Activated naive CD8-positive, alpha-beta T cell treated with anti-CD3 and anti-CD28 coated beads for 36 hours (primary cell): ENCODE data around the gene TEX36. TPM values are rescaled to one million over a fixed set of nuclear protein-coding genes. Genes with fewer than 3 reads are reported as not detected.
"Not testable (repeated sequence)": the region's sequence is repeated elsewhere in the genome, so short reads cannot be mapped to it uniquely, and the experiment has no call there.

ENCODE experiments used
- DNase-seq: peaks from one replicate; pipeline ENCODE4 v3.0.0; 2021
- H3K27ac Mint-ChIP-seq: one replicate; pipeline ENCODE4 v1.8.0; 2022; ENCODE audit warnings: mild to moderate bottlenecking, moderate library complexity, mixed read lengths
- H3K27me3 Mint-ChIP-seq: one replicate; pipeline ENCODE4 v1.8.0; 2022; ENCODE audit warnings: mild to moderate bottlenecking, mixed read lengths
- H3K36me3 Mint-ChIP-seq: one replicate; pipeline ENCODE4 v1.8.0; 2021; ENCODE audit warnings: mild to moderate bottlenecking, mixed read lengths
- H3K4me1 Mint-ChIP-seq: one replicate; pipeline ENCODE4 v1.8.0; 2021; ENCODE audit warnings: mixed read lengths
- H3K4me3 Mint-ChIP-seq: one replicate; pipeline ENCODE4 v1.8.0; 2022; ENCODE audit warnings: mild to moderate bottlenecking, moderate library complexity, mixed read lengths
- H3K9me3 Mint-ChIP-seq: one replicate; pipeline ENCODE4 v1.8.0; 2022; ENCODE audit warnings: mixed read lengths
- total RNA-seq, 2 experiments: library from RNA; stranded (reverse); gene quantifications; one replicate each; pipeline ENCODE4 v1.2.3, GENCODE V29; 2021

TEX36 gene
- total RNA-seq, 2 experiments from 2014 or later: not detected

GRCh38 chr10:125662584-125662983, 20.4 kb downstream of the TEX36 start:
- no peaks in the 10 kb centered on the region for H3K4me1 Mint-ChIP-seq
- H3K27ac Mint-ChIP-seq: no peak overlapping the region
- H3K27me3 Mint-ChIP-seq: peaks cover 4% of the 10 kb centered on the region
- no peak for DNase-seq
- H3K9me3 Mint-ChIP-seq: no peaks in the 10 kb centered on the region
- H3K4me3 Mint-ChIP-seq: no peak overlapping the region
- no peaks in the 10 kb centered on the region for H3K36me3 Mint-ChIP-seq

- Mint-ChIP-seq H3K9me3 (no peaks in the 10 kb centered on the region), H3K4me3 (no peak overlapping the region), H3K36me3 (no peaks in the 10 kb centered on the region), H3K4me1 (no peaks in the 10 kb centered on the region), H3K27ac (no peak overlapping the region), H3K27me3 (peaks cover 4% of the 10 kb centered on the region)
- DNase-seq: no peak
Measured at GRCh38 chr10:125661941-125662515, 20.9 kb downstream of the TEX36 start.

- H3K27me3 Mint-ChIP-seq: peaks cover 6% of the 10 kb centered on the region
- no peak overlapping the region for H3K4me3 Mint-ChIP-seq
- no peak overlapping the region for H3K27ac Mint-ChIP-seq
- DNase-seq: no peak
- no peaks in the 10 kb centered on the region for H3K4me1 Mint-ChIP-seq
- H3K36me3 Mint-ChIP-seq: no peaks in the 10 kb centered on the region
- no peaks in the 10 kb centered on the region for H3K9me3 Mint-ChIP-seq
Measured at GRCh38 chr10:125661431-125661940, 21.5 kb downstream of the TEX36 start.

DNA sequence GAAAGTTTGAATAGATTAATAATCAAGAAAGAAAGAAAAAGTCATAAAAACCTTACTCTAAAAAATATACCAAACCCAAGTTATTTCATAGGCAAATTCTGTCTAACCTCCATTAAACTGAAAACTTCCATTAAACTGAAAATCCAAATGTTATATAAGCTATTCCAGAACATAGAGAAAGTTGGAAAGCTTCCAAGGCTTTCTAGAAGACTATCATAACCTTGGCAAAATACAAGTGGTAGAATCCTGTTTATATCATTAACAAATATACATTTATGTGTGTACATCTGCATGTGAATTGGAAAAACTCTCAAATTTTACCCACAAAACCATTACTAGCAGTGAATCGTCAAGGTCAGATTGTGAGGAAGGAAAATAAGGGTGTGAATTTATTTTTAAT, 23.9 kb downstream of the TEX36 start:
- Mint-ChIP-seq H3K4me3 (no peak overlapping the region), H3K27me3 (peaks cover 6% of the 10 kb centered on the region), H3K4me1 (no peaks in the 10 kb centered on the region), H3K27ac (no peak overlapping the region), H3K36me3 (no peaks in the 10 kb centered on the region), H3K9me3 (no peaks in the 10 kb centered on the region)
- no peak for DNase-seq

DNA sequence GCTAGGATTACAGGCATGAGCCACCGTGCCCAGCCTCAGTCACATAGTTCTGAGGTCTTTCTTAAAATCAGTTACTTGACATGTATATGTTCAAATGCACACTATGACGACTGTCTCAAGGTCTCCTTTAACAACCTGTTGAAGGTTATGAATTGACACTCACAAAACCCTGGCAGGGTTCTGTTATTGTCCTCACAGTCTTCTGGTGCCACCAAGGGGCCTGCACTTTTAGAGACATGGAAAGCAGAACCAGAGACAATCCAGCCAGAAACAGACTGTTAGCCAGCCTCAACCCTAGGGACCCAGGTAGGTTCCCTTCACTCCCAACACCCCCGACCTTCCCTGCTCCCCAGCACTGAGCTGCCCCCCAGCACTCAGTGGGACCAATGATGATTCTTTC, 26.4 kb downstream of the TEX36 start:
- Mint-ChIP-seq H3K4me3 (no peak overlapping the region), H3K27me3 (peaks cover 6% of the 10 kb centered on the region), H3K4me1 (no peaks in the 10 kb centered on the region), H3K9me3 (peaks cover 3% of the 10 kb centered on the region), H3K36me3 (no peaks in the 10 kb centered on the region), H3K27ac (no peak overlapping the region)
- no peak for DNase-seq

DNA sequence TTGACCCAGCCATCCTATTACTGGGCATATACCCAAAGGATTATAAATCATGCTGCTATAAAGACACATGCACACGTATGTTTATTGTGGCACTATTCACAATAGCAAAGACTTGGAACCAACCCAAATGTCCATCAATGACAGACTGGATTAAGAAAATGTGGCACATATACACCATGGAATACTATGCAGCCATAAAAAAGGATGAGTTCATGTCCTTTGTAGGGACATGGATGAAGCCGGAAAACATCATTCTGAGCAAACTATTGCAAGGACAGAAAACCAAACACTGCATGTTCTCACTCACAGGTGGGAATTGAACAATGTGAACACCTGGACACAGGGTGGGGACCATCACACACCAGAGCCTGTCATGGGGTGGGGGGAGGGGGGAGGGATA, 29.9 kb downstream of the TEX36 start:
- H3K27ac Mint-ChIP-seq, H3K4me3 Mint-ChIP-seq: not testable (repeated sequence)

DNA sequence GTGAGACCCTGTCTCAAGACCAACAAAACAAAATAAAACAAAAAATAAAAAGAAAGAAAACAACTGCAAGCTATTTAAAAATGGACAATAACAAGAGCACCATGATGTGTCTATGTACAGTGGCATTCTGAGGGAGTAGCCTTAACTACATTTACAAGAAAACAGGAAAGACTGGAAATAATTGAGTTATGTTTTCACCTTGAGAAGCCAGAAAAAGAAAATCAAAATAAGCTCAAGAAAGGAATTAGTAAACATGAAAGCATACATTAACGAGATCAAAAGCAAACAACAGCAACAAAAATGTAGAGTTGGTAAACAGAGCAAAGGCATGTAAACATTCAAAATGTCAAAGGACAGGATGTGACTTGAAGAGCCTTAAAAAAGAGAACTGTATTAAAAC, 36.7 kb downstream of the TEX36 start:
- no peak overlapping the region for H3K4me3 Mint-ChIP-seq
- H3K27ac Mint-ChIP-seq: no peak overlapping the region
- DNase-seq: no peak
- peaks cover 17% of the 10 kb centered on the region for H3K27me3 Mint-ChIP-seq
- peaks cover 9% of the 10 kb centered on the region for H3K9me3 Mint-ChIP-seq
- H3K36me3 Mint-ChIP-seq: no peaks in the 10 kb centered on the region
- H3K4me1 Mint-ChIP-seq: no peaks in the 10 kb centered on the region

More for the DNA sequence above, 29.9 kb downstream of the TEX36 start:
- Mint-ChIP-seq H3K9me3 (peaks cover 11% of the 10 kb centered on the region), H3K27me3 (peaks cover 15% of the 10 kb centered on the region)
- not testable (repeated sequence) for H3K36me3 Mint-ChIP-seq, H3K4me1 Mint-ChIP-seq, DNase-seq

- H3K27me3 Mint-ChIP-seq: peaks cover 26% of the 10 kb centered on the region
- no peak for DNase-seq
- H3K36me3 Mint-ChIP-seq: no peaks in the 10 kb centered on the region
- H3K4me1 Mint-ChIP-seq: no peaks in the 10 kb centered on the region
- no peak overlapping the region for H3K4me3 Mint-ChIP-seq
- H3K27ac Mint-ChIP-seq: no peak overlapping the region
- no peaks in the 10 kb centered on the region for H3K9me3 Mint-ChIP-seq
Measured at GRCh38 chr10:125641398-125641797, 41.6 kb downstream of the TEX36 start.

GRCh38 chr10:125640653-125641052, 42.3 kb downstream of the TEX36 start:
- H3K36me3 Mint-ChIP-seq: no peaks in the 10 kb centered on the region
- peaks cover 26% of the 10 kb centered on the region for H3K27me3 Mint-ChIP-seq
- no peak overlapping the region for H3K27ac Mint-ChIP-seq
- DNase-seq: no peak
- no peak overlapping the region for H3K4me3 Mint-ChIP-seq
- no peaks in the 10 kb centered on the region for H3K9me3 Mint-ChIP-seq
- H3K4me1 Mint-ChIP-seq: no peaks in the 10 kb centered on the region

GRCh38 chr10:125639846-125640245, 43.1 kb downstream of the TEX36 start:
- Mint-ChIP-seq H3K9me3 (no peaks in the 10 kb centered on the region), H3K36me3 (no peaks in the 10 kb centered on the region), H3K4me3 (no peak overlapping the region), H3K4me1 (no peaks in the 10 kb centered on the region), H3K27me3 (peaks cover 26% of the 10 kb centered on the region), H3K27ac (no peak overlapping the region)
- no peak for DNase-seq

- Mint-ChIP-seq H3K27me3 (peaks cover 26% of the 10 kb centered on the region), H3K27ac (no peak overlapping the region), H3K36me3 (no peaks in the 10 kb centered on the region), H3K9me3 (no peaks in the 10 kb centered on the region), H3K4me3 (no peak overlapping the region), H3K4me1 (no peaks in the 10 kb centered on the region)
- DNase-seq: no peak
Measured at GRCh38 chr10:125638555-125638954, 44.4 kb downstream of the TEX36 start.

- Mint-ChIP-seq H3K27ac (no peak overlapping the region), H3K9me3 (no peaks in the 10 kb centered on the region), H3K4me3 (no peak overlapping the region), H3K4me1 (no peaks in the 10 kb centered on the region), H3K27me3 (peaks cover 19% of the 10 kb centered on the region), H3K36me3 (no peaks in the 10 kb centered on the region)
- DNase-seq: no peak
Measured at GRCh38 chr10:125637496-125637895, 45.5 kb downstream of the TEX36 start.

DNA sequence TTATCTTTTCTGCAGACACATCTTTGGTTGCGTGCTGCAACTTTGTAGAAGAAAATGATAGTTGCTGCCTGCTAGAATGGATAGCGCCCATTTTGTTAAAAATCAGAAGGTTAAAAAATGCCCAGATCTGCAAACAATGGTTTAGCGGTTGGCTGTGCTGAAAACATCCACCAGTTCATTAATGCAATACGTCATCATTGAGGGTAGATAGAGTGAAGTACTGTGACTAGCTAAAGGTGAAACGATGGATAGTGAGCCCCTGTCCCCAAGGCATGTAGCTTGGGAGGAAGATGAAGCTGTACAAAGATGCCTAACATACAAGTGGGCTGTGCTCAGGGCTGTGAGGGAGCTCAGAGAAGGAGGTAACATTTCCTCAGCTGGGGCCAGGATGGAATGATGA, 48.4 kb downstream of the TEX36 start:
- Mint-ChIP-seq H3K27ac (no peak overlapping the region), H3K4me3 (no peak overlapping the region), H3K9me3 (no peaks in the 10 kb centered on the region), H3K4me1 (no peaks in the 10 kb centered on the region), H3K27me3 (peaks cover 10% of the 10 kb centered on the region), H3K36me3 (no peaks in the 10 kb centered on the region)
- no peak for DNase-seq

GRCh38 chr10:125633517-125633999, 49.4 kb downstream of the TEX36 start:
- Mint-ChIP-seq H3K36me3 (no peaks in the 10 kb centered on the region), H3K4me1 (no peaks in the 10 kb centered on the region), H3K27ac (no peak overlapping the region), H3K4me3 (no peak overlapping the region), H3K27me3 (peaks cover 8% of the 10 kb centered on the region), H3K9me3 (no peaks in the 10 kb centered on the region)
- no peak for DNase-seq

DNA sequence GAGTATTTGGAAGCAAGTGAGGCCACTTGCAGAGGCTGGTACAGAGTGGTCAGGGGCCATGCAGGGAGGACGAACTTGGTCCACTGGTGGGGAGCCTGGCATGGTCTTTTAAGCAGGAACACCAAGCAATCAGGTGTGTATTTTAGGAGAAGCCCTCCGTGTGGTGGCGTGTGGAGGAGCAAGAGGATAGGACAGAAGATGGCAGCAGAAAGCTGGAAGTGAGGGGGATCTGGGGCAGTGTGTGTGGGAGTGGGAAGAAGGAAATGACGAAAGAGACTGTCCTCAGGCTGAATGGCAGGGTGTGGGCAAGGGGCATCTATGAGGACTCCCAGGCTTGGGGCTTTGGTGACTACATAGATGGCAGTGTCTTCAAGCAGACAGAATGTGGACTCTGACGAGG, 51.2 kb downstream of the TEX36 start:
- Mint-ChIP-seq H3K27me3 (no peaks in the 10 kb centered on the region), H3K9me3 (no peaks in the 10 kb centered on the region), H3K4me3 (no peak overlapping the region), H3K36me3 (no peaks in the 10 kb centered on the region), H3K27ac (no peak overlapping the region), H3K4me1 (no peaks in the 10 kb centered on the region)
- no peak for DNase-seq

GRCh38 chr10:125629758-125630376, 53.1 kb downstream of the TEX36 start:
- peaks cover 4% of the 10 kb centered on the region for H3K27me3 Mint-ChIP-seq
- H3K4me3 Mint-ChIP-seq: no peak overlapping the region
- no peaks in the 10 kb centered on the region for H3K9me3 Mint-ChIP-seq
- no peak overlapping the region for H3K27ac Mint-ChIP-seq
- no peaks in the 10 kb centered on the region for H3K4me1 Mint-ChIP-seq
- no peak for DNase-seq
- no peaks in the 10 kb centered on the region for H3K36me3 Mint-ChIP-seq
